ENCODE data around the gene HIVEP1.
A peak's percentile ranks its signal among the peaks of the same experiment; 100 is the strongest.

HIVEP1 gene

DNA sequence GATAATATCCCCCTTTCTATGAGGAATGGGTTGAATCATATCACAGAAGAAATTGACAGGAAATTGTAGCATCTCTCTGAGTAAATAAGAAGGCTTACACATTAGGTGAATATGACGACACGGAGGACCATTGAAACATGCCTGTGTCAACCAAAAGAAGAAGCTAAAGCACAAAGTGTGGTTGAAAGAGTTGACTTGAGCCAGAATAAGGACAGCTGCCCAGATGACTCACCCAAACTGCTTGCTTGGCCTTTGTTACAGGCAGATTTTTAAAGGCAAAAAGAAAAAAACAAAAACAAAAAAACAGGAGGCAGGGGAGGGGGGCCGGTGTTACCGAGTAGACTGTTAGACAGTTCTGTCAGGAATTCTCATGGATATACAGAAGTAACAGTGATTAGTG lies 148.2 kb downstream of the HIVEP1 start:
- Mint-ChIP-seq H3K4me1 (peaks cover 21% of the 10 kb centered on the region), H3K36me3 (ENCODE audit: low read depth) (peaks cover 35% of the 10 kb centered on the region), H3K27ac (no peak overlapping the region), H3K9me3 (no peaks in the 10 kb centered on the region), H3K4me3 (no peak overlapping the region), H3K27me3 (no peaks in the 10 kb centered on the region)
- ATAC-seq (no peak), DNase-seq (no peak)

- Mint-ChIP-seq H3K4me1 (peaks cover 19% of the 10 kb centered on the region), H3K27ac (no peak overlapping the region), H3K9me3 (no peaks in the 10 kb centered on the region), H3K27me3 (no peaks in the 10 kb centered on the region), H3K4me3 (no peak overlapping the region), H3K36me3 (ENCODE audit: low read depth) (peaks cover 35% of the 10 kb centered on the region)
- no peak for DNase-seq
- no peak for ATAC-seq
These were observed 150.1 kb downstream of the HIVEP1 start for GRCh38 chr6:12162213-12162612.

DNA sequence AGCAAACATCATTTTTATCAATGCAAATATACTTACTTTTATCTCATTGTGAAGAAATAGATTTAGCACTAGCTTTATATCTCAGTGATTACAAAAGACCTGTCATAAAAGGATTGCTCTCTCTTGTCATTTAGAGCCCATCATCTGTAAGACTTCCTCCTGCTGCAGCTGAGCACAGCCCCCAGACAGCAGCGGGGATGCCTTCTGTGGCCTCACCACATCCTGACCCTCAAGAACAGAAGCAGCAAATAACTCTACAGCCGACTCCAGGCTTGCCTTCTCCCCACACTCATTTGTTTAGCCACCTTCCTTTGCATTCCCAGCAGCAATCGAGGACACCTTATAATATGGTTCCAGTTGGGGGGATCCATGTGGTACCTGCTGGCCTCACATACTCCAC lies 151.0 kb downstream of the HIVEP1 start:
- Mint-ChIP-seq H3K9me3 (no peaks in the 10 kb centered on the region), H3K4me3 (no peak overlapping the region), H3K4me1 (peaks cover 19% of the 10 kb centered on the region), H3K27ac (peak overlapping the region; percentile 34), H3K27me3 (no peaks in the 10 kb centered on the region), H3K36me3 (ENCODE audit: low read depth) (peaks cover 35% of the 10 kb centered on the region)
- DNase-seq (peak; percentile 12), ATAC-seq (no peak)

DNA sequence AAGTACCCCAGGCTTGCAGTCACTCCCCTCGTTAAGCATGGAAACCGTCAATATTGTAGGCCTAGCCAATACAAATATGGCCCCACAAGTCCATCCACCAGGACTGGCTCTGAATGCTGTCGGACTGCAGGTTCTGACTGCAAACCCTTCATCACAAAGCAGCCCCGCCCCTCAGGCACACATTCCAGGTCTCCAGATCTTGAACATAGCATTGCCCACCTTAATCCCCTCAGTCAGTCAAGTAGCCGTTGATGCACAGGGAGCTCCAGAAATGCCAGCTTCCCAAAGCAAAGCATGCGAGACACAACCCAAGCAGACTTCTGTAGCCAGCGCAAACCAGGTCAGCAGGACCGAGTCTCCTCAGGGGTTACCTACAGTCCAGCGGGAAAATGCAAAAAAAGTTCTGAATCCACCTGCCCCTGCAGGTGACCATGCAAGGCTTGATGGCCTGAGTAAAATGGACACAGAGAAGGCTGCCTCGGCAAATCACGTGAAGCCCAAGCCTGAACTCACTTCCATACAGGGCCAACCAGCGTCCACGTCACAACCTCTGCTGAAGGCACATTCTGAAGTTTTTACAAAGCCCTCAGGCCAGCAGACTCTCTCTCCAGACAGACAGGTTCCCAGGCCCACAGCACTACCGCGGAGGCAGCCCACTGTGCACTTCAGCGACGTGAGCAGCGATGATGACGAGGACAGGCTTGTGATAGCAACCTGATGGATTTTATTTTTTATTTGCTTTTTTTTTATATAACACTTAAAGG lies 151.8 kb downstream of the HIVEP1 start:
- H3K27ac Mint-ChIP-seq, result no peak overlapping the region
- no peaks in the 10 kb centered on the region for H3K9me3 Mint-ChIP-seq
- H3K36me3 Mint-ChIP-seq (ENCODE audit: low read depth), result peaks cover 34% of the 10 kb centered on the region
- DNase-seq, result no peak
- H3K4me3 Mint-ChIP-seq, result no peak overlapping the region
- no peaks in the 10 kb centered on the region for H3K27me3 Mint-ChIP-seq
- peaks cover 19% of the 10 kb centered on the region for H3K4me1 Mint-ChIP-seq
- ATAC-seq, result no peak

- no peak for ATAC-seq
- H3K27ac Mint-ChIP-seq, result no peak overlapping the region
- no peak for DNase-seq
- no peak overlapping the region for H3K4me3 Mint-ChIP-seq
- H3K4me1 Mint-ChIP-seq, result peaks cover 19% of the 10 kb centered on the region
- H3K27me3 Mint-ChIP-seq, result no peaks in the 10 kb centered on the region
- H3K9me3 Mint-ChIP-seq, result no peaks in the 10 kb centered on the region
- H3K36me3 Mint-ChIP-seq (ENCODE audit: low read depth), result peaks cover 34% of the 10 kb centered on the region
These were observed 152.3 kb downstream of the HIVEP1 start for GRCh38 chr6:12164508-12164770.

DNA sequence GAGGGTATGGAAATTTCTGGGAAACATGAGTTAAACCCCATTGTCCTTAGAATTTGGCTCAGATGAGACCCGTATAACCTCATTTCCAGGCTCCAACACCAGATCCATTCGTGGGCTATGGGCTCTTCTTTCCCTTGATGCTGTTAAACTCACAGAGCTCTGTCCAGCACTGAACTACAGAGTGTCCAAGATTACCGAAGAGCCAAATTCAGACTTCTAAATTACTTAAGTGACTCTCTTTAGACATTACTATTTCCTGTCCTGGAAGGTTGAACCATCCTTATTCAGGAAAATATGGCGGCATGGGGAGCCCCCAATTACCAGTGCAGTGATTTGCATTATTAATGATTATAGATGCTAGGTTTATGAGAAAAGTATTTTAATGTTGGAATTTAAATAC lies 153.2 kb downstream of the HIVEP1 start:
- DNase-seq, result no peak
- Mint-ChIP-seq H3K27me3 (no peaks in the 10 kb centered on the region), H3K4me3 (no peak overlapping the region), H3K9me3 (no peaks in the 10 kb centered on the region), H3K36me3 (ENCODE audit: low read depth) (peaks cover 34% of the 10 kb centered on the region), H3K4me1 (peaks cover 21% of the 10 kb centered on the region), H3K27ac (no peak overlapping the region)
- ATAC-seq, result no peak

DNA sequence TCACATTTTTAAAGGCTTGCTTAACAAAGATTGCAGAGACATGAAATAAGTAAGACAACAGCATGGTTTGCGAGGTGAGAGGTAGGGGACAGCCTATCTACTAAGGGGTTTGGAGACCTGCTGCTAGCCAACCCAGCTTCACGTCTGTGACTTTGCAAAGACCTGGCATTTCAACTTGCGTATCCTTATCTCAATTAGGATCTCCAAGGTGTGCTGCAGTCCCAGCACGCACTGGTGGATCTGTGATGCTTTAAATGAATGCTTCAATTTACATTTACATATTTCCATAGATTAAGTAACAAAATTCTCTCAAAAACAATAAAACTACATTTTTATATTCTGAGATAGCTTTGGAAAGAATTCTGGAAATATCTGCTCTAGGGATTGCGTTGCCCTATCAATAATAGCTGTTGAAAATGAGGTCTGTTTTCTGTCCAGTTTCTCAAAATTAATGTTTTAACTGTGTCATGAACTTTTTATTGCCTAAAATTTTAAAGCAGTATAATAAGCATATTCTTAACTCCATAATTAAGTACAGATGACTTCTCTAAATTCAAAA lies 153.7 kb downstream of the HIVEP1 start:
- Mint-ChIP-seq H3K36me3 (ENCODE audit: low read depth) (peaks cover 34% of the 10 kb centered on the region), H3K4me1 (peaks cover 21% of the 10 kb centered on the region), H3K4me3 (no peak overlapping the region), H3K27me3 (no peaks in the 10 kb centered on the region), H3K9me3 (no peaks in the 10 kb centered on the region), H3K27ac (no peak overlapping the region)
- DNase-seq (no peak), ATAC-seq (no peak)

DNA sequence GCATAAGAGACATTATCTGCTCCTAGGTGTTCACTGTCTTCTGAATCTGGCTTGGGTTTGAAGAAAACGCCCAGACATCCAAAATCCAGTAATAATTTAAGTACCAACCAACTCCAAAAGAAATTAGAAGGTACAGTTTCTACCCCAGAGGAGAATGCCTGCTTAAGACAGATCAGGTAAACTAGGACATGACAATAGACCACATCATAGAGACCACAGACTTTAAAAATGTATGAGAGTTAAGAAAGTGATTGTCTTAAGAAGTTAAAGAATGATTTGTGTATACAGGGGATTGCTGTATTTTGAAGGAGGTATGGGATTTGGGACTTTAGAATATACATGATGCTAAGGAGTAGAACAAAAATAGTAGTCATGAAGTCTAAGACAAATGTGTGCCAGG lies 157.3 kb downstream of the HIVEP1 start:
- DNase-seq, result no peak
- no peak overlapping the region for H3K27ac Mint-ChIP-seq
- H3K4me1 Mint-ChIP-seq, result peaks cover 2% of the 10 kb centered on the region
- ATAC-seq, result no peak
- H3K27me3 Mint-ChIP-seq, result no peaks in the 10 kb centered on the region
- peaks cover 4% of the 10 kb centered on the region for H3K36me3 Mint-ChIP-seq (ENCODE audit: low read depth)
- H3K4me3 Mint-ChIP-seq, result no peak overlapping the region
- no peaks in the 10 kb centered on the region for H3K9me3 Mint-ChIP-seq

DNA sequence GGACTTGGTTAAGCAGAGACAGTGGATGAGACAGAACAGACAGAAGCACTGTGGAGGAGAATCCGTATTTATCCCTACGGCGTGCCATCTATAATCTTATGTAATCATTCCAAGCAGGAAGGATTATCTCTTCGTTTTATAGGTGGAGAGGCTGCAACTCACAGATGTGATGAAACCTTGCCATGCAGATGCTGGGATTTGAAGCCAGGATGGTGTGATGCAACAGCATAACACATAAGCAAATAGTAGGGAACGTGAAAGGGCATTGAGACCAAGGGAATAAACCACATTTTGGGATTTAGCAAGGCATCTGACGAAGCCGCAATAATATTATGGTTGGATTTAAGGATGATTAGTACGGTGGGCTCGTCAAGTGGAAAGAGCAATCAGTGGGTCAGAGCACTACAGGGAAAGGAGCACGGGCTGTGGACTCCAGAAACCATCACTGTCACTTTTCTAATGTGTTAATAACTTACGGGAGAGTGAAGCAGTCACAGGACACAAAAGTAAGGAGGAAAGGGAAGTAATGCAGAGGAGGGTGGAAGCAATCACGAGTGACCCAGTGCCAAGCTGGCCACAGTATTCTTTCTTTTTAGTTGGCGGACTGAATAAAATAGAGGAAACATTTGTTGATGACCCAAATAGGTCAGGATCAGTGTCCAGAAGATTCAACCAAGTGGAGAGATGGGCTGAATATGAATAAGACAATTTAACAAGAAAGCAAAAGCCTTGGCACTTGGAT lies 158.4 kb downstream of the HIVEP1 start:
- no peak overlapping the region for H3K4me3 Mint-ChIP-seq

DNA sequence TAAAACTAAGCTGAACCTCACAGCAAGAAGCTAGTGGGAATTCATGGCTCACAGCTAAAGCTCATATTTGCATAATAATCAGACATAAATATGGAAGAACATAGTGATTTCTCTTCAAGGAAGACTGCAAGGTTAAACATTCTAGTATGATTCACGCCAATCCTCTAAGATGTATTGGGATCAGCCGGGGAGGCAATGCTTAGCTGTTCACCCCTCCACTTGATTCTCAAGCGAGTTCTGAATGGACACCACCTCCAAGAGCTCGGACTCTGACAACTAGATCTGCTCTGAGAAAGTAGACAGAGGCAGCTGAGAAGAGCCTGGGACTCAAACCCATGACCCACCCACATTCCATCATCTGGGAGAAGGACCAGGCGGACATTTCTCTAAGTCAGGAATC lies 159.6 kb downstream of the HIVEP1 start:
- DNase-seq (no peak), ATAC-seq (no peak)
- Mint-ChIP-seq H3K4me1 (peaks cover 2% of the 10 kb centered on the region), H3K9me3 (no peaks in the 10 kb centered on the region), H3K4me3 (no peak overlapping the region), H3K27ac (no peak overlapping the region), H3K36me3 (ENCODE audit: low read depth) (no peaks in the 10 kb centered on the region), H3K27me3 (no peaks in the 10 kb centered on the region)

More for the DNA sequence above, 158.4 kb downstream of the HIVEP1 start:
- H3K27me3 Mint-ChIP-seq, result no peaks in the 10 kb centered on the region
- peaks cover 2% of the 10 kb centered on the region for H3K4me1 Mint-ChIP-seq
- DNase-seq, result no peak
- H3K9me3 Mint-ChIP-seq, result no peaks in the 10 kb centered on the region
- no peak for ATAC-seq
- H3K36me3 Mint-ChIP-seq (ENCODE audit: low read depth), result no peaks in the 10 kb centered on the region
- no peak overlapping the region for H3K27ac Mint-ChIP-seq

DNA sequence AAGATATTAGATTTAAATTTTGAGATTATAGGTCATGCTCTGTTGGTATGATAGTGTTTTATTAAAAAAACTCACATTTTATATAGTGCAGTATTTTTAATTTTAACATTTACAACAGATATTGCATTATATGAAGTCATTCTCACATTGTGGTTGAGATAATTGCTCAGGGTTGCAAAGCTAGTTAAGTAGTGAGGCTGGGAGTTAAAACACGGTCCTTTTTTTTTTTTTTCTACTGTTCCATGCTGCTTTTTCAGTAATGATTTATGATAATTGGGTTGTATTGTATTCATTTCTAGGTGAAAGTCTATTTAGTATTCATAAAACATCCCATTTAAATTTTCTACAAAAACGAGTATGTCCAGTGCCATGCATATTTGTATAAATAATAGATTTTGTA lies 160.5 kb downstream of the HIVEP1 start:
- no peaks in the 10 kb centered on the region for H3K27me3 Mint-ChIP-seq
- H3K36me3 Mint-ChIP-seq (ENCODE audit: low read depth), result no peaks in the 10 kb centered on the region
- no peak overlapping the region for H3K27ac Mint-ChIP-seq
- no peak overlapping the region for H3K4me3 Mint-ChIP-seq
- no peak for DNase-seq
- H3K4me1 Mint-ChIP-seq, result peaks cover 2% of the 10 kb centered on the region
- no peak for ATAC-seq
- H3K9me3 Mint-ChIP-seq, result no peaks in the 10 kb centered on the region

DNA sequence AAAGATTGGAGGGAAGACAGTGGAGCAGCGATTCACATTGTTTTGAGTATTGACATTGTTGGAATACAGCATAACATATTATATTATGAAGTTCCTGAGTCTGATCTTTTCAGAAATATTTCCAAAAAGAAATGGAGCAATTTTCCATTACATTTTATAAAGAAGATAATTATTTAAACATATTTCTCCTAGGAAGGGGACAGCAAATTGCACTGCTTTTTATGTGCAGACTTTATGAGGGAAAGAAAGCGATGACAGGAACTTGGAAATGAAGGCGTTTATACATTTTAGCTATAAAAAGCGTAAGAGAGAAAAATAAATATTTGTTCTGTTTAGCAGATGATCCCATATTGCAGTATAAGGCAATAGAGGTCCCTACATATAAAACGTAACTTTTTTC lies 161.1 kb downstream of the HIVEP1 start:
- Mint-ChIP-seq H3K4me3 (no peak overlapping the region), H3K4me1 (peaks cover 2% of the 10 kb centered on the region), H3K27ac (no peak overlapping the region), H3K27me3 (no peaks in the 10 kb centered on the region), H3K36me3 (ENCODE audit: low read depth) (no peaks in the 10 kb centered on the region), H3K9me3 (no peaks in the 10 kb centered on the region)
- DNase-seq (no peak), ATAC-seq (no peak)

DNA sequence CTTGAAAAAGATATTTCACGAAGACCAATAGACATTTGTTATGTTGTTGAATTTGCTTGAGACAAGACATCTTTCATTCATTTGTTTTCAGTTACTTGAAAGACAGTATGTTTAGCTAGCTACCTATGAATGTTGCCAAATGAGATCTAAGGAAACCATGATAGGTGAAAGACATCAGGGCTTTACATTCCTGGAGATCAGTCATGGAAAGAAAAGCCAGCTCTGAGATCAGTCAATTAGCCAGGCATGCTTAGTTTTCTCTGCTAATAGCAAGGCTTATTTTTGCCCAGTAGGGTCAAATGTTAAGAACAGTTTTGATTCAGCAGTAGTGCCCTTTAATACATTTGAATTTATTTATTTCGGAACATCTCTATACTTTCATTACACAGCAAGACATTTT lies 161.5 kb downstream of the HIVEP1 start:
- no peak overlapping the region for H3K27ac Mint-ChIP-seq
- H3K36me3 Mint-ChIP-seq (ENCODE audit: low read depth), result no peaks in the 10 kb centered on the region
- H3K27me3 Mint-ChIP-seq, result no peaks in the 10 kb centered on the region
- H3K4me1 Mint-ChIP-seq, result peaks cover 2% of the 10 kb centered on the region
- H3K4me3 Mint-ChIP-seq, result no peak overlapping the region
- no peaks in the 10 kb centered on the region for H3K9me3 Mint-ChIP-seq
- ATAC-seq, result no peak
- no peak for DNase-seq

- Mint-ChIP-seq H3K4me1 (no peaks in the 10 kb centered on the region), H3K4me3 (no peak overlapping the region), H3K9me3 (no peaks in the 10 kb centered on the region), H3K27me3 (no peaks in the 10 kb centered on the region), H3K36me3 (ENCODE audit: low read depth) (no peaks in the 10 kb centered on the region), H3K27ac (no peak overlapping the region)
- ATAC-seq, result no peak
- no peak for DNase-seq
These were observed 162.8 kb downstream of the HIVEP1 start for GRCh38 chr6:12174878-12175277.

- Mint-ChIP-seq H3K27ac (no peak overlapping the region), H3K36me3 (ENCODE audit: low read depth) (no peaks in the 10 kb centered on the region)
These were observed 163.5 kb downstream of the HIVEP1 start for GRCh38 chr6:12175626-12176025.

More at GRCh38 chr6:12175626-12176025, 163.5 kb downstream of the HIVEP1 start:
- ATAC-seq, result no peak
- H3K9me3 Mint-ChIP-seq, result no peaks in the 10 kb centered on the region
- DNase-seq, result no peak
- H3K27me3 Mint-ChIP-seq, result no peaks in the 10 kb centered on the region
- no peak overlapping the region for H3K4me3 Mint-ChIP-seq
- no peaks in the 10 kb centered on the region for H3K4me1 Mint-ChIP-seq

All from activated naive CD8-positive, alpha-beta T cell treated with anti-CD3 and anti-CD28 coated beads, Interleukin-2, amount 50 U/mL, for 24 hours (primary cell).